Measurements from ENCODE around the gene CFAP53. TPM values are rescaled to one million over a fixed set of nuclear protein-coding genes. Genes with fewer than 3 reads are reported as not detected.

Gene CFAP53
- total RNA-seq, 1 experiment from 2014 or later, result 0.15 TPM

DNA sequence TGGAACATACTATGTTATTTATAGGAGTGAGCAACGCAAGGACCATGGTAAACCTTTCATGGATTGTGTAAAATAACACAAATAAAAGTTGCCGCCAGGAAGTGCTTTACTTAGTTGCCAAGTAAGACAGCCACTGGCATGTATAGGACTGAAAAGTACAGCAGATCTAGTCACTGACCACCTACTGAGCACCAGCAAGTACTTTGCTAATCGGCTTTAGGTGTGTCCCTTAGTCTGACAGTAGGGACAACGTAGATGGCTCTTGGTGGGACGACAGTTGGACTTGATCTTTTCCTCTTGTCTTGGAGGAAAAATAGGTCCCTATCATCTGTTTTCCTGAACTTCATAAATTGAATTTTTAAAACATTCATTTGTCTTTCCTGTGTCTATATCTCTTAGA lies 34.8 kb upstream of the CFAP53 start:
- Histone ChIP-seq H3K18ac (ENCODE audit: insufficient read length, low read depth, low read length) (no peak overlapping the region), H2BK5ac (ENCODE audit: insufficient read length, low read length) (no peak overlapping the region), H4K5ac (ENCODE audit: insufficient read length, low read depth, low read length) (no peak overlapping the region), H3K56ac (ENCODE audit: insufficient read length, low read depth, low read length) (no peak overlapping the region), H3K27me3 (ENCODE audit: insufficient read depth, low read length) (no peaks in the 10 kb centered on the region), H3T11ph (ENCODE audit: low read length) (no peak overlapping the region), H3K4me2 (ENCODE audit: insufficient read depth, insufficient read length, low read length) (no peak overlapping the region), H2AFZ (ENCODE audit: low read length) (no peak overlapping the region), H2BK15ac (ENCODE audit: low read depth, low read length) (no peak overlapping the region), H3K9me3 (ENCODE audit: control insufficient read depth, low read depth, low read length) (no peaks in the 10 kb centered on the region), H3K14ac (ENCODE audit: insufficient read depth, low read length) (no peak overlapping the region), H3K79me2 (ENCODE audit: insufficient read depth, low read length) (no peaks in the 10 kb centered on the region), H3K27ac (ENCODE audit: insufficient read length, low read depth, low read length) (no peak overlapping the region), H3K79me1 (ENCODE audit: insufficient read depth, low read depth, low read length, poor library complexity, severe bottlenecking) (no peaks in the 10 kb centered on the region), H4K20me1 (ENCODE audit: control insufficient read depth, insufficient read depth, insufficient read length) (no peaks in the 10 kb centered on the region), H3K4ac (ENCODE audit: low read depth, low read length) (no peak overlapping the region), H4K8ac (replicated peaks; ENCODE audit: insufficient read length, low read depth, low read length) (no peak overlapping the region), H2BK20ac (ENCODE audit: low read depth, low read length, poor library complexity, severe bottlenecking) (no peak overlapping the region), H2BK120ac (ENCODE audit: low read depth, low read length, poor library complexity, severe bottlenecking) (no peak overlapping the region), H4K91ac (ENCODE audit: insufficient read length, low read depth, low read length) (no peak overlapping the region), H3K23ac (ENCODE audit: insufficient read length, low read depth, low read length) (no peak overlapping the region), H3K9ac (ENCODE audit: extremely low read depth, insufficient read length, low read length) (no peak overlapping the region), H2BK12ac (ENCODE audit: insufficient read length, low read depth, low read length) (no peak overlapping the region), H3K23me2 (ENCODE audit: insufficient read length, low read depth, low read length, poor library complexity, severe bottlenecking) (no peaks in the 10 kb centered on the region), H3K4me1 (ENCODE audit: insufficient read depth, low read length) (no peaks in the 10 kb centered on the region), H2AK5ac (ENCODE audit: insufficient read length, low read length) (no peak overlapping the region)
- Mint-ChIP-seq H3K9me3 (peaks cover 4 to 7% of the 10 kb centered on the region in 2 experiments; a peak in 4 of 5 replicates), H3K4me3 (no peak overlapping the region), H3K27ac (no peak overlapping the region), H3K4me1 (peaks cover 2 to 7% of the 10 kb centered on the region in 2 experiments; a peak in 2 of 4 replicates), H3K27me3 (ENCODE audit: low read depth) (peaks cover 54% of the 10 kb centered on the region), H3K36me3 (ENCODE audit: insufficient read depth in 1 of 3, low read depth in 3 of 3) (no peaks in the 10 kb centered on the region)
- no peak for DNase-seq
- no CpG with 5 or more reads among the region's 5 CpGs for WGBS (ENCODE audit: extremely low coverage, insufficient read length, low lambda C conversion rate)
- TF ChIP-seq CTCF (conservative IDR thresholded peaks at IDR 0.05), result no peak
